Thyroid gland (tissue), 4 donors: Measurements from ENCODE around the gene HM13. TPM values are rescaled to one million over a fixed set of nuclear protein-coding genes. Genes with fewer than 3 reads are reported as not detected.
A peak's percentile ranks its signal among the peaks of the same experiment; 100 is the strongest.
"Not testable (repeated sequence)": the region's sequence is repeated elsewhere in the genome, so short reads cannot be mapped to it uniquely, and the experiment has no call there.

ENCODE experiments used
- DNase-seq, 2 donors: peaks; one replicate each; pipeline ENCODE4 v3.0.0-alpha.2; 2019
- H3K27ac ChIP-seq, 3 donors: fragments of 200-600 bp; sonication (generic); 1 replicate in 2 of 3; 2 replicates in 1 of 3; pipeline ENCODE4 v1.5.1; 2016 to 2019; ENCODE audit warnings: mild to moderate bottlenecking in 1 of 3, moderate library complexity in 1 of 3
- H3K27me3 ChIP-seq: fragments of 200-600 bp; sonication (generic); one replicate; pipeline ENCODE4 v1.5.1; 2019
- H3K36me3 ChIP-seq, 2 donors: fragments of 200-600 bp; sonication (generic); one replicate each; pipeline ENCODE4 v1.5.1; 2016 to 2019
- H3K4me1 ChIP-seq, 2 donors: fragments of 200-600 bp; sonication (generic); one replicate each; pipeline ENCODE4 v1.5.1; 2017 to 2019
- H3K4me3 ChIP-seq, 3 donors: fragments of 200-600 bp; sonication (generic); replicated peaks in 1 of 3; 1 replicate in 2 of 3; 2 replicates in 1 of 3; pipeline ENCODE4 v1.5.1; 2016; ENCODE audit warnings: mild to moderate bottlenecking in 1 of 3
- H3K9me3 ChIP-seq: fragments of 200-600 bp; sonication (generic); one replicate; pipeline ENCODE4 v1.5.1; 2017
- CTCF ChIP-seq, 6 experiments: fragments of 200-600 bp in 3 of 6; fragments of 450-650 bp in 3 of 6; sonication (generic) in 3 of 6; IDR thresholded peaks; one replicate each; pipeline ENCODE4 v1.5.1; 2016 to 2019; ENCODE audit warnings: antibody characterized with exemption in 6 of 6, mild to moderate bottlenecking in 2 of 6, inconsistent platforms in 1 of 6, moderate library complexity in 1 of 6
- POLR2A ChIP-seq, 2 donors: fragments of 450-650 bp; IDR thresholded peaks; one replicate each; pipeline ENCODE4 v1.6.1; 2017; ENCODE audit warnings: antibody characterized with exemption in 2 of 2, mild to moderate bottlenecking in 2 of 2, moderate library complexity in 1 of 2
- WGBS, 2 donors: methylation state at CpG; one replicate each; pipeline ENCODE4 v1.1.5; 2017; 5-methylcytosine and 5-hydroxymethylcytosine counted together
- intact Hi-C: fragments of 100-400 bp; cut with DNase I; formaldehyde crosslinking; loops from one replicate; pipeline ENCODE4 v1.15.1; 2023
- total RNA-seq, 4 donors: library from RNA; depleted of rRNA; stranded (reverse); fragments of >200 nt; gene quantifications; one replicate each; pipeline ENCODE4 v1.2.3, GENCODE V29; 2016

HM13 gene
- total RNA-seq, 4 donors from 2014 or later, result 82.8 to 136 (median 111) TPM

DNA sequence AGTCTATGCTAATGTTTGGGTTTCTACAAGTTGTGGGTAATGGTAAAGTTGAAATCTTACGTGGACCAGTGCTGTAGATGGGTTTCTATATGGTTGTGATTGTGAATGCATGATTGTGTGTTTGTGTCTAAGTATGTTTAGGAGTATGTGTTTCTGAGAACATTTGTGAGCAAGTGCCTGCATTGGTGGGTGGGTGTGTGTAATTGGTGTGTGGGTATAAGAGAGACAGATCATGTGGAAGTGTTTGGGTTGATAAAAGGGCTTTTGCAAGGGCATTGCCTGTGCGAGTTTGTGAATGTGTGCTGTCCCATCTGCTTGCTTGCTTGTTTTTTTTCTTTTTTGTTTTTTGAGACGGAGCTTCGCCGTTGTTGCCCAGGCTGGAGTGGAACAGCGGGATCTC is 65.0 kb downstream of the HM13 start:
- Histone ChIP-seq H3K27me3 (no peaks in the 10 kb centered on the region), H3K9me3 (no peaks in the 10 kb centered on the region), H3K4me3 (no peak overlapping the region), H3K36me3 (no peaks in the 10 kb centered on the region), H3K4me1 (peaks cover 0 to 3% of the 10 kb centered on the region in 2 donors), H3K27ac (no peak overlapping the region)
- DNase-seq, result no peak
- TF ChIP-seq POLR2A (IDR thresholded peaks at IDR 0.05), result no peak
- no peak for TF ChIP-seq CTCF (IDR thresholded peaks at IDR 0.05)
- WGBS, 2 donors, result 93 to 96% methylated on average over 6 of the region's 6 CpGs
- intact Hi-C loops, result no loop called here

DNA sequence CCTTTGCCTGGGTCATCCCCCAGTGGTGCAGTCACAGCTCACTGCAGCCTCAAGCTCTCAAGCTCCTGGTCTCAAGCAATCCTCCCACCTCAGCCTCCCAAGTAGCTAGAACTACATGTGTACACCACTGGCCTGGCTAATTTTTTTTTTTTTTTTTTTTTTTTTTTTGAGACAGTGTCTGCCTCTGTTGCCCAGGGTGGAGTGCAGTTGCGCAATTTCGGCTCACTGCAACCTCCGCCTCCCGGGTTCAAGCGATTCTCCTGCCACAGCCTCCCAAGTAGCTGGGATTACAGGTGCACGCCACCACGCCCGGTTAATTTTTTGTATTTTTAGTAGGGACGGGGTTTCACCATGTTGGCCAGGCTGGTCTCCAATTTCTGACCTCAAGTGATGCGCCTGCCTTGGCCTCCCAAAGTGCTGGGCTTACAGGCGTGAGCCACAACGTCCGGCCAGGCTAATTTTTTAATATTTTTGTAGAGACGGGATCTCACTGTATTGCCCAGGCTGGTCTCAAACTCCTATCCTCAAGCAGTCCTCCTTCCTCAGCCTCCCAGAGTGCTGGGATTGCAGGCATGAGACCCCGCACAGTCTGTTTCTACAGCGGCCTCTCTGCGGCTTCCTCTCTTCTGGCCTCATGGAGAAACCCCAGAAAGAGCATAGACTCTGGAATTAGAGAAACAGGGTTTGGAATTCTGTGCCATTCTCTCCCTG is 65.9 kb downstream of the HM13 start:
- DNase-seq, H3K36me3 ChIP-seq, H3K4me1 ChIP-seq, intact Hi-C loops, H3K9me3 ChIP-seq, H3K27me3 ChIP-seq, H3K27ac ChIP-seq, H3K4me3 ChIP-seq: not testable (repeated sequence)
- 94 to 96% methylated on average over 17 of the region's 17 CpGs for WGBS, 2 donors

DNA sequence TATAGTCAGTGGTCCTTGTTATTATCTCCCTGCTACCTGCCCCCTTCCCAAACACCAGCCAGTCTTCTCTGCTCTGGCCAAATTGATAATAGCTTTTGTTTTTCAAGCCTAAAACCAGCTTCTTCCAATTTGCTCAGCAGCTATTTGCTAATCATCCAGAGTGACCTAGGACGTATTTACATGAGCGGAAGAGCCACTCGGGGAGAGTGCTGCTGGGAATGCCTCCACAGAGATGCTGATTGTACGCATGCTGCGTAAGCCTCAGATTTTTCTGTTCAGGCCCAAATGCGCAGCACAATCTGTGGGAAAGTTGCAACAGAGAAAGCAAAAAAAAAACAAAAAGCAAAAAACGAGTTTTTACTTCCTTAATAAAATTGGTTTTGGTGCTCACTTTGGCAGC is 66.5 kb downstream of the HM13 start:
- TF ChIP-seq CTCF (IDR thresholded peaks at IDR 0.05), result no peak
- no peak for TF ChIP-seq POLR2A (IDR thresholded peaks at IDR 0.05)
- WGBS, 2 donors, result 84 to 94% methylated on average over 7 of the region's 7 CpGs
- DNase-seq, result no peak

GRCh38 chr20:31581391-31581790 is 67.1 kb downstream of the HM13 start:
- WGBS, 2 donors, result 69 to 92% methylated on average over 6 to 10 of the region's 13 CpGs
- H3K9me3 ChIP-seq, result no peaks in the 10 kb centered on the region
- no peaks in the 10 kb centered on the region for H3K36me3 ChIP-seq
- no peak for TF ChIP-seq POLR2A (IDR thresholded peaks at IDR 0.05)
- TF ChIP-seq CTCF (IDR thresholded peaks at IDR 0.05), result no peak
- no peaks in the 10 kb centered on the region for H3K27me3 ChIP-seq
- intact Hi-C loops, result no loop called here
- no peak overlapping the region for H3K4me3 ChIP-seq
- no peak for DNase-seq
- H3K27ac ChIP-seq, result no peak overlapping the region
- no peaks in the 10 kb centered on the region for H3K4me1 ChIP-seq

More for the DNA sequence above, 66.5 kb downstream of the HM13 start:
- Histone ChIP-seq H3K4me3 (no peak overlapping the region), H3K27me3 (no peaks in the 10 kb centered on the region), H3K36me3 (no peaks in the 10 kb centered on the region), H3K4me1 (no peaks in the 10 kb centered on the region), H3K9me3 (no peaks in the 10 kb centered on the region), H3K27ac (no peak overlapping the region)
- intact Hi-C loops, result no loop called here

GRCh38 chr20:31587545-31588389 is 73.5 kb downstream of the HM13 start:
- no peaks in the 10 kb centered on the region for H3K27me3 ChIP-seq
- WGBS, 2 donors, result 9 to 17% methylated on average over 22 to 73 of the region's 76 CpGs
- H3K36me3 ChIP-seq, result no peaks in the 10 kb centered on the region
- peak overlapping the region; percentile 84 to 90 (median 89) for H3K27ac ChIP-seq
- H3K4me3 ChIP-seq, result peak overlapping the region in 2 of 3 donors; percentile 36 to 44
- no peaks in the 10 kb centered on the region for H3K9me3 ChIP-seq
- peaks cover 21 to 33% of the 10 kb centered on the region in 2 donors for H3K4me1 ChIP-seq
- peak; percentile 50 to 55 for DNase-seq
- intact Hi-C loops, result no loop called here
- TF ChIP-seq POLR2A (IDR thresholded peaks at IDR 0.05) (peak in 1 of 2 donors; percentile 58), CTCF (IDR thresholded peaks at IDR 0.05) (no peak)
